Astrocyte of the spinal cord (primary cell): ENCODE data around the gene DTNB.

ENCODE experiments used
- DNase-seq: peaks from one replicate; pipeline ENCODE4 v3.0.0; 2011; ENCODE audit warnings: low read depth, low spot score
- H3K4me3 ChIP-seq: 2 replicates; pipeline ENCODE4 v1.5.1; 2011; ENCODE audit warnings: low read depth, mild to moderate bottlenecking, low read length, moderate library complexity
- CTCF ChIP-seq: IDR thresholded peaks from 2 replicates; pipeline ENCODE4 v1.5.1; 2012; ENCODE audit warnings: low read depth, mild to moderate bottlenecking, low read length, inconsistent platforms
- in situ Hi-C: cut with HindIII; loops from 2 replicates; pipeline ENCODE4 v1.10.0; 2017; ENCODE audit warnings: low sequenced_read_pairs

Gene DTNB

DNA sequence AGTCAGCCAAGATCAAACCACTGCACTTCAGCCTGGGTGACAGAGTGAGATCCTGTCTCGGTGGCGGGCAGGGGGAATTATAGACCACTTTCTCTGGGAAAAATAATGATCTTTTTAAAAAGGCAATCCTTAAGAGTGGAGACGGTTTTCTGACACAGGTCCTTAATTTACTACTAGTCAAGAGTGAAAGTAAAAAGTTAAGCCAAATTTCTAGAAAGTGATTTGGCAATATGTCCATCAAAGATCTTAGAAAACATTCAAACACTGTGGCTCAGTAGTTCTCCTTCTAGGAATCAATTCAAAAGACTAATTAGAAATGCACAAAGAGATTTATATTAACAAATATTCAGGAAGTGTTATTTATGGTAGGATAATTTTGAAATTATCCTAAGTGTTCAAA is 183.2 kb downstream of the DTNB start:
- in situ Hi-C loops = no loop called here
- DNase-seq = no peak
- no peak overlapping the region for H3K4me3 ChIP-seq
- TF ChIP-seq CTCF = no peak

DNA sequence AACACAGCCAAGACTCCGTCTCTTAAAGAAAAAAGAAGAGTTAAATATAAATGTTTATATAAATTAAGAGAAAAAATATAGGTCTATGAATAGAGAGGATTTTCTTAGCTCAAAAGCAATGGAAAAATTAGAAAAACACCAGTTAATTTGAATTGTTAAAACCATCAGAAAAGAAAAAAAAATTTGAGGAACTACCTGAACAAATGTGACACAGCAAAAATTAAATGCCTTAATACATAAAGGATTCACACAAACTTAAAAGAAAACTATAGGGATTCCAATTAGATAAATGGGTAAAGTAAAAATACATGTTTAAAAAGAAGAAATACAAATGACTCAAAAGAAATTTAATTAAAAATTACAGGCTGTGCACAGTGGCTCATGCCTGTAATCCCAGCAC is 183.7 kb downstream of the DTNB start:
- no peak overlapping the region for H3K4me3 ChIP-seq
- in situ Hi-C loops = no loop called here

GRCh38 chr2:25483607-25484266 is 189.6 kb downstream of the DTNB start:
- no peak for TF ChIP-seq CTCF
- no peak overlapping the region for H3K4me3 ChIP-seq
- DNase-seq = no peak
- in situ Hi-C loops = no loop called here

More for the DNA sequence above, 183.7 kb downstream of the DTNB start:
- no peak for TF ChIP-seq CTCF
- no peak for DNase-seq

- H3K4me3 ChIP-seq = no peak overlapping the region
- no peak for TF ChIP-seq CTCF
- DNase-seq = no peak
- in situ Hi-C loops = no loop called here
These were observed 191.0 kb downstream of the DTNB start for GRCh38 chr2:25482341-25482740.

- no peak for TF ChIP-seq CTCF
- DNase-seq = peak; percentile 58
- no peak overlapping the region for H3K4me3 ChIP-seq
- in situ Hi-C loops = no loop called here
These were observed 191.7 kb downstream of the DTNB start for GRCh38 chr2:25481381-25482300.

DNA sequence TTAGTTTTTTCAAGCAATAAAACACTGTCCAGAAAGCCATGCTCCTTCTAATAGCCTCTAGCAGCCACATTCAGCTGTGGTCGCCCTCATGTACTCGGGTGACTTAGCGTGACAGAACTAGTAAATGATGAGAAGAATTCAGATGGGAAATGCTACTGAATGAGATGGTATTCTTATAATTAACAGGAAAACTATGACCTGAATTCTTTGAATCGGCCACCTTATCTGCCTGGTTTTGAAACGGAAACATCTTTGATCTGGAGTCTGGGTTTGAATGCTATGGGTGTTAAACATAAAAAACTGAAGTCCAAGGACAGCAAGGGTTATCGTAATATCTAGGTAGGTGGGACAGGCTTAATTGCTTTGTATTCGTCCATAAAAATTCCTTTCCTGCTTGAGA is 192.8 kb downstream of the DTNB start:
- in situ Hi-C loops = no loop called here
- no peak for DNase-seq
- TF ChIP-seq CTCF = no peak

More for the DNA sequence above, 192.8 kb downstream of the DTNB start:
- H3K4me3 ChIP-seq = no peak overlapping the region
